ENCODE data around the gene CSF1R. TPM values are rescaled to one million over a fixed set of nuclear protein-coding genes. Genes with fewer than 3 reads are reported as not detected.
"Not testable (repeated sequence)": the region's sequence is repeated elsewhere in the genome, so short reads cannot be mapped to it uniquely, and the experiment has no call there.

Gene CSF1R
- total RNA-seq, 1 donor from 2014 or later: 15.2 TPM

DNA sequence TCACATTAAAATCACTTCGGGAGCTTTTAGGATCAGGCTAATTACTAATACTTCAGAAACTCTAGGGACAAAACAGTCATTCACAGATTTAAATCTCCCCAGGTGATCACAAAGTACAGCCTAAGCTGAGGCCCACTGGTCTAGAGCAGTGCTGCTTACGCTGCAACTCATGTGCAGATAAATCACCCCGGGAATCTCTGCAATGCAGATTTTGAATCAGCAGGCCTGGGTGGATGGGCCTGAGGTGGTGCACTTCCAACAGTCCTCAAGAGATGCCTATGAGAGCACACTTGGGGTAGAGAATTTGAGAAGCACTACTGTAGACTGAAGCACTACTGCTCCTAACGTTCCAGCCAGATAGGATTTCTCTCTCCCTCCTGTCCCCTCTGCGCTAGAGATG lies 28.4 kb downstream of the CSF1R start:
- ATAC-seq (no peak), DNase-seq (ENCODE audit: low spot score) (no peak)

DNA sequence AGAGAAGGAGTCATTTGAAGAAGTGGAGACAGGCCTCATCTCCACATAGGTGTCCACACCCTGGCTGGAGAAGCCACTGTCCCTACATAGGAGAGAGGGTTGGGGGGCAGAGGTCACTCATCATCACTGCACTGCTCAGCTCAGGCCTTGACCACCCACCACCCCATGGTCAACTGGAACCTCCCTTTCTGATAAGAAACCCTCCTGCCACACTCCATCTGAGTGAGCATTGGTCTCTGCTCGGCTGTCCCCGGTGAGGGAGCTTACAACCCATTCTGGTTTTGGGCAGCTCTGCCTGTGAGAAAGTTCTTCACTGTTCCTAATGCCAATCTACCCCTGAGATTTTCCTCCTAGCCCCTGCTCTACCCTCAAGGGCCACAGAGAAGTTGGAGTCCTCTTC lies 28.8 kb downstream of the CSF1R start:
- DNase-seq (ENCODE audit: low spot score) (no peak), ATAC-seq (no peak)

DNA sequence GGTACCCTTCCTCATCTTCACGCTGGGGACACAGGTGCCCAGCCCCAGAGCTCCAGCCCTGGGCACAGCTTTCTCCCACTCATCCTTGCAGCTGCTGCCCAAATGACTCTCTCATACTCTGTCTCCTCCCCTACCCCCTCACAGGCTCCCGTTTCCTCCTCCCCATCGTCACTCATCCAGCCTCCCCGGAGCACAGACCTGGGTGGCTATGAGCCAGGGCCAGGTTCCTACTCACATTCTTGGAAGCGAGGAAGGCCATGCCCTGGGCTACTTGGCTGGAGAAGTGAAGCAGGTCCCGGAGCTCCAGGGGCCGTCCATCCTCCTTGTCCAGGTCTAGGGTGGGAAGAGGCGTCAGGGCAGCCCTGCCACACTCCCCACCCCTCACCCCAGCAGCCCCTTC lies 29.3 kb downstream of the CSF1R start:
- ATAC-seq: no peak
- DNase-seq (ENCODE audit: low spot score): no peak

DNA sequence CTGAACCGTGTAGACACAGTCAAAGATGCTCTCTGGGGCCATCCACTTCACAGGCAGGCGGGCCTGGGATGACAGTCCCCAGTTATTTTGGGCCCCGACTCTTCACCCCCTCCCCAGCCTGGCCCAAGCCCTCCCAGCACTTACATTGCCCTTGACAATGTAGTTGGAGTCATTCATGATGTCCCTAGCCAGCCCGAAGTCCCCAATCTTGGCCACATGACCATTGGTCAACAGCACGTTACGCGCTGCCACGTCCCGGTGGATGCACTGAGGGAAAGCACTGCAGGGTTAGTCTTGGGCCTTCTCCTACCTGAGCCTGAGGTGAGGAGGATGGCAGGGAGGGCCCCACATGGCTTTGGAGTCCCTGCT lies 30.3 kb downstream of the CSF1R start:
- ATAC-seq (no peak), DNase-seq (ENCODE audit: low spot score) (no peak)

DNA sequence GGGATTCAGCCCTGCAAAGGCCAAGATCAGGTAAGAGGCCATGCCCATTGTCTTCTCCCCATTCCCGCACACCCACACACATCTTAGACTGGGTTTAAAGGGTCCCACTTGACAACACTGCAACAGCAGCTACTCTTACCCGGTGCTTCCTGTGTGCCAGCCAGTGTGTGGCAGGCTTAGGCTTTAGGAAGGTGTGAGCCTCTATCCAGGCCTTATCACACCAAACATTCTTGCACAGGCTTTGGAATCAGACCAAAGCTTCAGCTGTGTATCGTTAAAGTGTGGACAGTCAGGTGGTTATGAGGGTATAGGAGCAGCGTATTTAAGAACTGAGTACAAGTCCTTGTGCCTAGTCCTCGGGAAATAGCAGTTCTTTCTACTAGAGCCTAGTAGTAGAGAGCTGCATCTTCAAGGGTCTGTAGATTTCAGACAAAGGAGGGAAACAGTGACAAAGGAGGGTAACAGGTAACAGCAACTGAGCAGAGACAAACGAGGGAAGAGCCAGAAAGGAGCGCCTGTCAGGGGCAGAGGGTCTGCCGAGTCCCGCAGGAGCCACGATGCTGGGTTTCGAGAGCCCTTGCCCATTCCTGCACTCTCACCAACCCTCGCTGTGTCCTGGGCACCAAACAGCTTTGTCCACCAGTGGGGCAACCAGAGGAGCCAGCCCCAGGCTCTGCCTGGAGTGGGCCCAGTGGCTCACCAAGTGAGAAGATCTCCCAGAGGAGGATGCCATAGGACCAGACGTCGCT lies 30.9 kb downstream of the CSF1R start:
- no peak for DNase-seq (ENCODE audit: low spot score)
- no peak for ATAC-seq

DNA sequence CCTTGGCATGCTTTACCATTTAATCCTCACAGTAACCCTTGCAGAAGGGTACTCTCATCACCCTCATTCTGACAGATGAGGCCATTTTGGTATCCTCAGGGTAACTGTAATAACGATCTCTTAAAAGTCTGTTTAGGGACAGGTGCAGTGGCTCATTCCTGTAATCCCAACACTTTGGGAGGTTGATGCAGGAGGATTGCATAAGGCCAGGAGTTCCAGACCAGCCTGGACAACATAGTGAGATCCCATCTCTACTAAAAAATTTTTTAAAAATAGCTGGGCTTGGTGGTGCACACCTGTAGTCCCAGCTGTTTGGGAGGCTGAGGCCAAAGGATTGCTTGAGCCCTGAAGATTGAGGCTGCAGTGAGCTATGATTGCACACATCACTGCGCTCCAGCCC lies 31.8 kb downstream of the CSF1R start:
- DNase-seq (ENCODE audit: low spot score): no peak

DNA sequence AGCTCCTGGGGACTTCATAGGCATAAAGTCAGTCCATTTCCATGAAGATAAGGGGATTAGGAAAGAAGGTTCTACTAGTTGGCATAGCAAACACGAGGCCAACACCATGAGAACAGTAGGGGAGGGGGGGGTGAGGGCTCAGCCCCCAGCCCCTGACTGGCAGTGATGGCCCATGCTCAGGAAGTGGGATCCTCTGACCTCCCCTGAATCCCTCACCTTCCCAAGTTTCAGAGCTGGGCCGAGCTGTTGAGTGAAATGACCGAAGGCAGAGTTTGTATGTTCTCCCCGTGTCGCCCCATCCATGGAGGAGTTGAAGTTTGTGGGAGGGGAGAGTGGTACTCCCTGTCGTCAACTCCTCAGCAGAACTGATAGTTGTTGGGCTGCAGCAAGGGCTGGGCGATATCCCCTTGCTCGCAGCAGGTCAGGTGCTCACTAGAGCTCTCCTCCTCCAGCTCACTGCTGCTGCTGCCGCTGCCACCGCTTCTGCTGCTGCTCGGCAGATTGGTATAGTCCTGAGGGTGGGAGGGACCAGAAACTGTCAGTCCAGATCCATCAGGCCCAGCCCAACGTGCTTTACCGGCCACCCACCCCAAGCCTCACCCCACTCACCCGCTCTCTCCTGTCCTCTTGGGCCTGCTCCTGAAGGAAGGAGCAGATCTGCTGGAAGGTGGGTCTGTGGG lies 32.5 kb downstream of the CSF1R start:
- no peak for DNase-seq (ENCODE audit: low spot score)

More for the DNA sequence above, 31.8 kb downstream of the CSF1R start:
- ATAC-seq: no peak

DNA sequence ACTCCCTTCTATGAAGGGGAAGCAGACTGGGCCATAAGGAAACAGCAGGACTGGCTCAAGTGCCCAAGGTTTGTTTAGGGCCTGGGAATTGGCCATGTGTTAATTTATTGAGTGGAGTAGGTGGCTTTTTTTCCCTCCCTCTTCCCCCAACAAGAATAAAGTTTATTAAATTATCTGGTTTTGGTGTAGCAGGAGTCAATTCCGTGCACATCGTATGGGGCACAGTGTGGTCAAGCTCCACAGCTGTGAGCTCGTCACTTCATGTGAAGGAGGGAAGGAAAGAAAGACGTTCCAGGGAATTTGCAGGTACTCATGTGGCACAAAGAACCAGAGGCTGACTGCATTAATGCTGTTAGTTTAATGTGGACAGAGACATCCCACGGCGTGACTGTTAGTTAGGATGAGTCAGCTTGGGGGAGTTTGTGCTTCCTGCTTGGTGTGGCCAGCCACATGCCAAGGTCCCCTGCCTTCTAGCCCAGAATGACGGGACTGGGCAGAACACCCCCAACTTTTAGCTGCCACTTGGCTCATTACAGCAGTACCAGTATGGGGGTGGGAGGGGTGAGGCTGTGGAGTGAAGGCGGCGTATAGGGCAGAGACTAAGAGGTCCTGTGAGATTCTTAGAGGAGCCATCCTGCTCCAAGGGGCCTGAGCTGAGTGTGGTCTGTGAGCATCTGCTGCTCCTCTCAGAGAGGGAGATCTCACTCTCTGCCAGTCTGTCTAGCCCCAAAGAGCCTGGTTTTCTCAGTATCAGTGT lies 33.2 kb downstream of the CSF1R start:
- ATAC-seq (no peak), DNase-seq (ENCODE audit: low spot score) (no peak)

More for the DNA sequence above, 32.5 kb downstream of the CSF1R start:
- ATAC-seq: no peak

DNA sequence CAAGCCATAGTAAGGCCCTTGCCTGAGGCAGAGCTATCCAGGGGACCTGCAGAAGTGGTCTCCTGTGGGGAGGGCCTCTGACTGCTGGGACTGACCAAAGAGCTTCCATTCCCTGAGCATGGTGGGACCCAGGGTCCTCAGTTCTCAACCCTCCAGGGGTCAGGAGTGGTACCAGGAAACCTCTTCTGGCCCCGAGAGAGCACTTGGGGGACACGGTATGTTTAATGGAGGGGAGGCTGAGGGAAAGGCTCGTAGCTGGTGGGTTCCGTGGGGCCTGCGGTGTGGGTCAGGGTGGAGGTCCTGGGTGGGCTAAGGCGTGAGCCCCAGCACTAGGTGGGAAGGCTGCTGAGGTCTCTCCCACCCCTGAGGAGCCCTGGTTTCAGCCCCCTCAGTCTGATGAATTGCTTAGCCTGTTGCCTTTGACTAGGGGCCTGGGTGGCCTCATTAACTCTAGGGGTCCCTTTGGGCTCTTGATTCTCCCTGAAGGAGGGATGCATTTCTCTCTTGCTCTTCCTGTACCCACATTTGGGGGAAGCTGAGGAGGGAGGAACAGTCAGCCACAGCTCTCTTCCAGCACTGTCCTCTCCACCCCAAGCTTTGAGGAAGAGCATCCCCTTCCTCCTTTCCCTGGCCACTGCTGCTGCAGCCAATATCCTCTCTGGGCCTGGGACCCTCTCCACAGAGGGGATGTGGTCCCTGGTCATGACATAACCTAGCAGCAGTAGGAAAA lies 34.0 kb downstream of the CSF1R start:
- no peak for ATAC-seq
- no peak for DNase-seq (ENCODE audit: low spot score)

DNA sequence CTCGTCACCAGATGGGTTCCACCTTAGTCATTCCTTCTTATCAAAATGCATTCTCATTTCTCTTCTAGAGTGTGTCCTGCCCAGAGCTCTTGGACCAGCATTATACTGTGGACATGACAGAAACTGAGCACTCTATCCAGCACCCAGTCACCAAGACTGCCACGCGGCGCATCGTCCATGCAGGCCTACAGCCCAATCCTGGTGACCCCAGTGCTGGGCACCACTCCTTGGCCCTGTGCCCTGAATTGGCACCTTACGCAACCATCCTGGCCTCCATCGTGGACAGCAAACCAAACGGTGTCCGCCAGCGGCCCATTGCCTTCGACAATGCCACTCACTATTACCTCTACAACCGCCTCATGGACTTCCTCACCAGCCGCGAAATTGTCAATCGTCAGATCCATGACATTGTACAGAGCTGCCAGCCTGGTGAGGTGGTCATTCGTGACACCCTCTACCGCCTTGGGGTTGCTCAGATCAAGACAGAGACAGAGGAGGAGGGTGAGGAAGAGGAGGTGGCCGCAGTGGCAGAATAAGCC lies 34.6 kb downstream of the CSF1R start:
- DNase-seq (ENCODE audit: low spot score) (no peak), ATAC-seq (peak; percentile 12)

DNA sequence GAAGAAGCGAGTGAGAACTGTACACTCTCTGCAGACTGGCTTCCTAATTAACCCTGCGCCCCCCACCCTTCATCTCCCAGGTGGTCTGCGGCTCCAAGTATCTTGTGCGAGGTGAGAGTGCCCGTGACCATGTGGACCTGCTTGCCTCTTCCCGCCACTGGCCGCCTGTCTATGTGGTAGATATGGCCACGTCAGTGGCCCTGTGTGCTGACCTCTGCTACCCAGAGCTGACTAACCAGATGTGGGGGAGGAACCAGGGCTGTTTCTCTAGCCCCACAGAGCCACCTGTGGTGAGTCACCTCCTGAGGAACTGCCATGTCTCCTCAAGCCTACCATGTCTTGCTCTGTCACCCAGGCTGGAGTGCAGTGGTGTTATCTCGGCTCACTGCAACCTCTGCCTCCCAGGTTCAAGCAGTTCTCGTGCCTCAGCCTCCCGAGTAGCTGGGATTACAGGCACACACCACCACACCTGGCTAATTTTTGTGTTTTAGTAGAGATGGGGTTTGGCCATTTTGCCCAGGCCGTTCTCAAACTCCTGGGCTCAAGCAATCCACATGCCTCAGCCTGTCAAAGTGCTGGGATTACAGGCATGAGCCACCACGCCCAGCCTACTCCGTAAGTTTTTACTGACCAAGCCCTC lies 36.1 kb downstream of the CSF1R start:
- not testable (repeated sequence) for ATAC-seq; DNase-seq (ENCODE audit: low spot score)

DNA sequence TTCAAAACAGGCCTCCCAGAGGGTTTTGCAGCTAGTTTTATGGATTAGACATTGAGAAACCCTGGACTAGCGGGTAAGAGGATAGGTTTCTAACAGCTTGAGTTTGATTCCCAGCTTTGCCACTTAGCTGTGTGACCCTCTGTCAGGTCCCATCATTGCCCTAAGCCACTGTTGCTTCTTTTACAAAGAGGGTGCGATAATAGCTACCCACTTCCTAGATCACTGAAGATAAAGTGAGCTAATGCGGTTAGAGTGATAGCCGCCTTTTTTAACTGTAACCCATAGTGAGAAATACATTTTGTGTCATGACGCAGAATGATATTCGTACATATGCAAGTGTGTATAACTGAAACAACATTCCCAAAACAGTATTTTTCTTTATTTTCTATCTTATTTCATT lies 40.3 kb downstream of the CSF1R start:
- no peak for DNase-seq (ENCODE audit: low spot score)
- no peak for ATAC-seq

DNA sequence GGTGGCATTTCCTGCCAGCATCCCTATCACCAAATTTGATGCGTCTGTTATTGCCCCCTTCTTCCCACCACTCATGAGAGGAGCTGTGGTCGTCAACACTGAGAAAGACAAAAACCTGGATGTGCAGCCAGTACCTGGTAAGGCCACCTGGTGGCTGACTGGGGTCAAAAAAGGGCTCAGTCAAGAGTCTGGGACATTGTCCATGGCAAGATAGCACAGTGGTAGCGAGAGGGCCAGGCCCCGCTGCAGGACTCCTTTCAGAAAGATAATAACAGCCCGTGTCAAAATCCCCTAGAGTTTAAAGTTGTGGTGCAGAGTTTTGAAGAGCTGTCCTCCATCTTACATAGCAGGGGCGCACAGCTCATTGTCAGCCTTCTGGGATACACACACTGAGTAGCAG lies 40.8 kb downstream of the CSF1R start:
- ATAC-seq (no peak), DNase-seq (ENCODE audit: low spot score) (peak; percentile 22)

DNA sequence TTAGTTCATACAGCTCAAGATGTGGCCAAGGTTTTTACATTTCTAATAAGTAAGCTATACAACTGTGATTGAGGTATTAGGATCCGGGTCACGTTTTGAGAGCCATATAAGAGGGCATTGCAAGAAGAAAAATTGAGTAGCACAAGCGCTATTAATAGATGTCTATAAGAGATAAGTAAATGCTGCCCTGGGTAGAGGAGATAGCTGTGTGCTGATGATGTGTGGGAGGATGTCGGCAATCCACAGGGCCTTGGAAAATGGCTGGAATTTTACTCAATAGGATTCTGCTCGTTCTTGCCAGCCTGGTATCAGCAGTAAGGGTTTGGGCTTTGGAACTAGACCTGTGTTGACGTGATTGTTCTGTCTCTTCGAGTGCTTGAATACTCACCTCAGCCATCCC lies 41.6 kb downstream of the CSF1R start:
- DNase-seq (ENCODE audit: low spot score): no peak

DNA sequence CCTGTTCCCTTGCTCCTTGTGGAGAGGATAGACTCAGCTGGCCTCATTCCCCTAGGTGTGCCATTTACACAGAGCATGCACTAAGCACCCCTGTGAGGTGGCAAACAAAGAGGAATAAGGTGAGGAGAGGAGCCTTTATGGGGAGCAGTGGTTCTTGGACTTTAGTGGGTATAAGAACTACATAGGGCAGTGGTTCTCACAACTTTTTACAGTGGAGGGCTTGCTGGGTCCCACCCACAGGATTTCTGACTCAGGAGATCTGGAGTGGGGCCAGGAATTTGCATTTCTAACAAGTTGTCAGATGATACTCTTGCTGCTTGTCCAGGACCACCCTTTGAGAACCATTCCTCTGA lies 42.0 kb downstream of the CSF1R start:
- ATAC-seq (no peak), DNase-seq (ENCODE audit: low spot score) (no peak)

More for the DNA sequence above, 41.6 kb downstream of the CSF1R start:
- no peak for ATAC-seq

DNA sequence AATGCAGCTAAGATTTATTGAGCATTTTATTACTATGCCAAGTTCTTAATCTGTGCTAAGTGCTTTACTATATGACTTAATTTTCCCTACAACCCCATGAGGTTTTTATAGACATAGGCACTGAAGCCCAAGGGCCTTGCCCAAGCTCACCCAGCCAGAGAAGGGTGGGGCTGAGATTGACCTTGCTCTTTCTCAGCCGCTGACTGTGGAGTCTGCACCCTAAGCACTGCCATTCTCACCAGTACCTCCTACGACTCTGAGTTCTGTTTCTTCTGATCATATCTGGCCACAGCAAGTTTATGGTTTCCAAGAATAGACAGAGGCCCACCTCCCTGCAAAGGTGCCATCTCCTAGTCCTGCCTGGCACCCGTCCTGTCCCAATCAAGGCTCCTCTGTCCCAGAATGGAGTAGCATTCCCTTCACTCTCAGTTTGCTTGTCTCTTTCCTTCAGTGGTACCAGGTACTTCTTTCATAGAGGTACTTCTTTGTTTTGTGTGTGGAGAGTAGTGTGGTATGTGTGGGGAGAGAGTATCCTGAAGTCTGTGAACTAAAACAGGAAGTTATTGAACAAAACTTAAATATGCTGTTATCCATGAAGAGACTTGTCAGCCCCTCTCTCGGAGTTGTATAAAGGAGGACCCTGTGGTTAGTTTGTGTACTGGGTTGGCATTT lies 42.6 kb downstream of the CSF1R start:
- no peak for DNase-seq (ENCODE audit: low spot score)

DNA sequence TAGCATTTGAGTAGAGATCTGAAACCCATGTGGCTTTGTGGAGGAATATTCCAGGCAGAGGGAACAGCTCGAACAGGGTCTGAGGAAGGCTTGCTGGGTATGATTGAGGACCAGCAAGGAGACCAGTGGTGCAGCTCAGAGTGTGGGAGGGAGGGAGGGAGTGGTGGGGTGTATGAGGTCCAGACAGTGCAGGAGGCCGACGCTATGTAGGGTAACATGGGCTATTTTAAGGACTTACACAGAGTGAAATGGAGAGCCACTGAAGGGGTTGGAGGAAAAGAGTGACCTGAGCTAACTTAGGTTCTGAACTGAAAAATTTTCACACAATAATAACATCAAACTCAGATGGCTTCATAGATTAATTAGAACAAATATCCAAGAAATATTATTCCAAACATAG lies 43.9 kb downstream of the CSF1R start:
- DNase-seq (ENCODE audit: low spot score): no peak
- ATAC-seq: no peak

More for the DNA sequence above, 42.6 kb downstream of the CSF1R start:
- ATAC-seq: no peak

DNA sequence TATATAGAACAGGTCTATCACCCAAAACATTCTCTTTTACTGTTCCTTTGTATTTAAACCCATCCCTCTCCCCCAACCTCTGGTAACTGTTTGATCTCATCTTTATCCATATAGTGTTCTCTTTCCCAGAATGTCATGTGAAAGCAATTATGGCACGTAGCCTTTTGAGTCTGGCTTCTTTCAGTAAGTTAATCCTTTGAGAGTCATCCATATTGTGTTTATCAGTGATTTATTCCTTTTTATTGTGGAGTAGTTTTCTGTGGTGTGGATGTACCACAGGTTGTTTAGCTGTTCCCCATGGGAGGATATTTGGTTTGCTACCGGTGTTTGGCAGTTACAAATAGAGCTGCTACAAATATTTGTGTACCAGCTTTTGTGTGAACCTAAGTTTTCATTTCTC lies 47.8 kb downstream of the CSF1R start:
- DNase-seq (ENCODE audit: low spot score): no peak
- ATAC-seq: no peak

DNA sequence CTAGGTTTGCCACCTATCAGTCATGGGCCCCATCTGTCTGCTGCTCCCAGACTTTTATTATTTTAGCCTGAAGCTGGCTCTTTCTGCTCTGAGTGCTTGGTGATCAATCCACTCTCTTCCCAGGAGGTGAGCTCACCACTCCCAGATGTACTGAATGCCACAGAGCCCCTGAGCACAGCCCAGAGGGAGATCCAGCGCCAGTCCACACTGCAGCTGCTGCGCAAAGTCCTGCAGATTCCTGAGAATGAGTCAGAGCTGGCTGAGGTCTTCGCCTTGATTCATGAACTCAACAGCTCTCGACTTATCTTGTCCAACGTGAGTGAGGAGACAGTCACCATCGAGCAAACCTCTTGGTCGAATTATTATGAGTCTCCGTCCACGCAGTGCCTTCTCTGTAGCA lies 49.8 kb downstream of the CSF1R start:
- ATAC-seq (no peak), DNase-seq (ENCODE audit: low spot score) (no peak)

Measured in left lobe of liver (tissue), 2 donors.